Measurements from ENCODE around the gene CLHC1.
"Not testable (repeated sequence)": the region's sequence is repeated elsewhere in the genome, so short reads cannot be mapped to it uniquely, and the experiment has no call there.

CLHC1 gene

DNA sequence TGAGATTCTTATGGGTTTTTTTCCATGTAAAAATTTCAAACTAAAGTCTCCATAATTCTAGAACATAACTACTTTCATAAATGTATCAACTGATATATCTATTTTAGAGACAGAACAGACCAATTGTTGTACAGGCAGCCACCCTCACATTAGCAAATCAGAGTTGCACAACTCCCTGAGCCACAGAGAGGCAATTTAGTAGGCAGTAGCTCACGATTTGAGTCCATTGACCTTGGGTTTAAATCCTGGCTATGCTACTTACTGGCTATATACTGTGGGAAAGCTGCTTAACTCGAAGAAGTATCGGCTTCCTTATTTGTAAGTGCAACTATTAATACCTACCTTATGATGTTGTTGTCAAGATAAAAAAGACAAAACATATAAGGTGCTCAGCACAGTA, 20.7 kb upstream of the CLHC1 start:
- Histone ChIP-seq H3K36me3 (ENCODE audit: control insufficient read depth in 1 of 2, insufficient read depth in 2 of 2, low read length in 2 of 2) (peaks cover 18 to 48% of the 10 kb centered on the region in 2 donors), H3K4me3 (ENCODE audit: low read depth in 1 of 2, low read length in 2 of 2) (no peak overlapping the region), H3K9me3 (ENCODE audit: control insufficient read depth in 1 of 2, low read length in 2 of 2) (no peaks in the 10 kb centered on the region), H3K27me3 (ENCODE audit: low read depth, low read length) (no peaks in the 10 kb centered on the region), H3K4me1 (ENCODE audit: control insufficient read depth in 1 of 2, insufficient read depth in 2 of 2, low read length in 2 of 2) (no peaks in the 10 kb centered on the region), H3K27ac (ENCODE audit: low read length) (no peak overlapping the region)

DNA sequence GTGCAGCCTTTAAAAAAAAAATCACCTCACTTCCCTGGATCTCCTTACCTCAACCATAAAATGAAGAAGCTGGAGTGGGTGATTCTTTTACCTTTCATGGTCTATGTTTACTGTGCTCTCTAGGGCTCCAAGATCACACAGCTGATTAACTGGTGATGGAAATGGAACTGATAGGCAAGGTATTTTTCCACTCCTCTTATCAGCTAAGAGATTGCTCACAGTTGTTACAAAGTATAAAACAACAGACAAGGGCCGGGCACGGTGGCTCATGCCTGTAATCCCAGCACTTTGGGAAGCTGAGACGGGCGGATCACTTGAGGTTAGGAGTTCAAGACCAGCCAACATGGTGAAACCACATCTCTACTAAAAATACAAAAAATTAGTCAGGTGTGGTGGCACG, 14.9 kb upstream of the CLHC1 start:
- no peak overlapping the region for H3K4me3 ChIP-seq (ENCODE audit: low read depth in 1 of 2, low read length in 2 of 2)
- H3K4me1 ChIP-seq (ENCODE audit: control insufficient read depth in 1 of 2, insufficient read depth in 2 of 2, low read length in 2 of 2), result no peaks in the 10 kb centered on the region
- H3K36me3 ChIP-seq (ENCODE audit: control insufficient read depth in 1 of 2, insufficient read depth in 2 of 2, low read length in 2 of 2), result peaks cover 35 to 69% of the 10 kb centered on the region in 2 donors
- H3K27me3 ChIP-seq (ENCODE audit: low read depth, low read length), result no peaks in the 10 kb centered on the region
- H3K27ac ChIP-seq (ENCODE audit: low read length), result no peak overlapping the region
- no peaks in the 10 kb centered on the region for H3K9me3 ChIP-seq (ENCODE audit: control insufficient read depth in 1 of 2, low read length in 2 of 2)

DNA sequence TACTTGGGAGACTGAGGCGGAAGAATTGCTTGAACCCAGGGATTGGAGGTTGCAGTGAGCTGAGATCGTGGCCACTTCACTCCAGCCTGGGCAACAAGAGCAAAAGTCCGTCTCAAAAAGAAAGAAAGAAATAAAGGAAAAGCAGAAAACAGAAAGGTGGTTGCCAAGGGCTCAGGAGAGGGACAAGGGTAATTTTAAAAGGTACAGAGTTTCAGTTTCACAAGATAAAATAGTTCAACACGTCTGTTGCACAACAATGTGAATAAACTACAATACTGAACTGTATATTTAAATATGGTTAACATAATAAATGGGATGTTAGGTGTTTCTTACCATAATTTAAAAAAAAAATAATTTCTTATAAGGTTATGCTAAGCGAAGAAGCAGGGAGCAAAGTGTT, 13.3 kb upstream of the CLHC1 start:
- no peak overlapping the region for H3K27ac ChIP-seq (ENCODE audit: low read length)
- H3K9me3 ChIP-seq (ENCODE audit: control insufficient read depth in 1 of 2, low read length in 2 of 2), result no peaks in the 10 kb centered on the region
- no peak overlapping the region for H3K4me3 ChIP-seq (ENCODE audit: low read depth in 1 of 2, low read length in 2 of 2)
- no peaks in the 10 kb centered on the region for H3K27me3 ChIP-seq (ENCODE audit: low read depth, low read length)
- H3K36me3 ChIP-seq (ENCODE audit: control insufficient read depth in 1 of 2, insufficient read depth in 2 of 2, low read length in 2 of 2), result peaks cover 31 to 65% of the 10 kb centered on the region in 2 donors
- no peaks in the 10 kb centered on the region for H3K4me1 ChIP-seq (ENCODE audit: control insufficient read depth in 1 of 2, insufficient read depth in 2 of 2, low read length in 2 of 2)

DNA sequence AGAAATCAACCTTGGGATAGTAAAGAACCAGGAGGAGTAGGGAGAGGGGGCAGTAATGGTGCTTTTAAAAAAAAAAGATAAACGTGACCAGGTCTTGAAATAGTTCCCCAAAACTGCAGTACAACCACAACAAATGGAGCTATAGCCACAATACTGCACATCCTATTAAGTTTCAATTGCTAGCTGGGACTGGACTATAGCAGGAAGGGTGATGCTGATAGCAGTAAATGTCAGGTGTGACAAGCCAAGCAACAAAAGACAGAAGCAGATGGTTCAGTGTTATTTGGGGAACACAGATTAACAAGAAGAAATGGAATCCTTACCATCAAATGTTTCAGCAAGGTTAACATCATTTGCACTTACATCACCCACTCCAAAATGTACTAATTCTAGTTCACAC, 10.5 kb upstream of the CLHC1 start:
- peaks cover 32 to 67% of the 10 kb centered on the region in 2 donors for H3K36me3 ChIP-seq (ENCODE audit: control insufficient read depth in 1 of 2, insufficient read depth in 2 of 2, low read length in 2 of 2)

DNA sequence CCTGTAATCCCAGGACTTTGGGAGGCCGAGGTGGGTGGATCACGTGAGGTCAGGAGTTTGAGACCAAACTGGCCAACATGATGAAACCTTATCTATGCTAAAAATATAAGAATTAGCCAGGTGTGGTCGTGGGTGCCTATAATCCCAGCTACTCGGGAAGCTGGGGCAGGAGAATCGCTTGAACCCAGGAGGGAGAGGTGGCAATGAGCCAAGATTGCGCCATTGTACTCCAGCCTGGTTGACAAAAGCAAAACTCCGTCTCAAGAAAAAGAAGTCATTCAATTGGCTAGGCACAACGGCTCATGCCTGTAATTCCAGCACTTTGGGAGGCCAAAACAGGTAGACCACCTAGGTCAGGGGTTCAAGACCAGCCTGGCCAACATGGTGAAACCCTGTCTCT, 9.5 kb upstream of the CLHC1 start:
- H3K4me1 ChIP-seq (ENCODE audit: control insufficient read depth in 1 of 2, insufficient read depth in 2 of 2, low read length in 2 of 2); H3K27me3 ChIP-seq (ENCODE audit: low read depth, low read length); H3K27ac ChIP-seq (ENCODE audit: low read length); H3K9me3 ChIP-seq (ENCODE audit: control insufficient read depth in 1 of 2, low read length in 2 of 2); H3K4me3 ChIP-seq (ENCODE audit: low read depth in 1 of 2, low read length in 2 of 2): not testable (repeated sequence)
- H3K36me3 ChIP-seq (ENCODE audit: control insufficient read depth in 1 of 2, insufficient read depth in 2 of 2, low read length in 2 of 2), result peaks cover 35 to 63% of the 10 kb centered on the region in 2 donors

More for the DNA sequence above, 10.5 kb upstream of the CLHC1 start:
- Histone ChIP-seq H3K4me1 (ENCODE audit: control insufficient read depth in 1 of 2, insufficient read depth in 2 of 2, low read length in 2 of 2) (no peaks in the 10 kb centered on the region), H3K9me3 (ENCODE audit: control insufficient read depth in 1 of 2, low read length in 2 of 2) (no peaks in the 10 kb centered on the region), H3K27me3 (ENCODE audit: low read depth, low read length) (no peaks in the 10 kb centered on the region), H3K27ac (ENCODE audit: low read length) (no peak overlapping the region), H3K4me3 (ENCODE audit: low read depth in 1 of 2, low read length in 2 of 2) (no peak overlapping the region)

DNA sequence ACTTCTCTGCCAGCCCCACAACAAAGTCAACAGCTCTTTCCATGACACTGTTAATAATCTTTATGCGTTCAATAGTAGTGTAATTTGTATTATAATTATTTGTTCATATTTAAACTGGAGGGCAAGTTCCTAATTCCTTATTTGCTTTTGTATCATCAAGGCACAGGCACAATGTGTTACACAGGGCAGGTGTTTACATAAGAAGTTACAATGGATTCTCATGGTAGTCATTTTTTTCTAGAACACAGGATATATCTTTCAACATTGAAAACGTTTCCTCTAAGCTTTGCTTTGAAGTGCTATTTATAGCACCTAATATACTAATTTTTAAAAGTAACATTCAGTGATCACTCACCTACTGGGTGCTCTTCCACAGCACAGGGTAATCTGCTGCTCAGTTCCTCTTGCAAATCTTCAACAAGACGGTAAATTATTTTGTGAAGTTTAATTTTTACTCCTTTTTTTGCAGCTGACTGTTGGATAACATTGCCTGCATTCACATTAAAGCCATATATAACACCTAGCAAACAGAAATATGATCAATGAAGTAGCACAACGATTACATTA, 7.6 kb upstream of the CLHC1 start:
- Histone ChIP-seq H3K9me3 (ENCODE audit: control insufficient read depth in 1 of 2, low read length in 2 of 2) (no peaks in the 10 kb centered on the region), H3K4me1 (ENCODE audit: control insufficient read depth in 1 of 2, insufficient read depth in 2 of 2, low read length in 2 of 2) (peaks cover 0 to 4% of the 10 kb centered on the region in 2 donors), H3K27ac (ENCODE audit: low read length) (no peak overlapping the region), H3K4me3 (ENCODE audit: low read depth in 1 of 2, low read length in 2 of 2) (no peak overlapping the region), H3K27me3 (ENCODE audit: low read depth, low read length) (no peaks in the 10 kb centered on the region), H3K36me3 (ENCODE audit: control insufficient read depth in 1 of 2, insufficient read depth in 2 of 2, low read length in 2 of 2) (peaks cover 40 to 70% of the 10 kb centered on the region in 2 donors)

DNA sequence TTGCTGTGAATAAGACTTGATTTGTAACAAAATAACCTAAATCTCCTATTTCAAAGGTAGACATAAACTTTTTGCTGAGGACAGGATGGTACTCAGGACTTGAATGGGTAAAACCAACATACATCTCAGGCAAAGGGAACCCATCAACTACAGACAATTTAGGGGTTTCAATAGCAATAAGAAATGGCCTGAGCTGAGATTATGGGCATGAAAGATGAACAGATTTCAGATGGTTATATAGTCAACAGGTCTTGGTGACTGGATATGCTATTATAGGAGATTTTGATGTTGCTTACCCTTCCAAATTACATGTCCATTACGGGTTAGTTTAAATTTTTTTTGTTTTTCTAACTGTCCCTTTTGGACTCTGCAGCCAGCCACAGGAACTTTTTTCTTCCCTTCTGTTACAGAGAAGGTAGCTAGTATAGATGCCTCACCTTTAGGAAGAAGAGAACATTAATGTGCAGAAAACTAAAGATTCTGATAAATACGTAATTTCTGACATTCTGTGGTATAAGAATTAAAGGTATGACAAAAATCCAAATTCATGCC, 5.0 kb upstream of the CLHC1 start:
- peaks cover 40 to 58% of the 10 kb centered on the region in 2 donors for H3K36me3 ChIP-seq (ENCODE audit: control insufficient read depth in 1 of 2, insufficient read depth in 2 of 2, low read length in 2 of 2)
- no peaks in the 10 kb centered on the region for H3K9me3 ChIP-seq (ENCODE audit: control insufficient read depth in 1 of 2, low read length in 2 of 2)

DNA sequence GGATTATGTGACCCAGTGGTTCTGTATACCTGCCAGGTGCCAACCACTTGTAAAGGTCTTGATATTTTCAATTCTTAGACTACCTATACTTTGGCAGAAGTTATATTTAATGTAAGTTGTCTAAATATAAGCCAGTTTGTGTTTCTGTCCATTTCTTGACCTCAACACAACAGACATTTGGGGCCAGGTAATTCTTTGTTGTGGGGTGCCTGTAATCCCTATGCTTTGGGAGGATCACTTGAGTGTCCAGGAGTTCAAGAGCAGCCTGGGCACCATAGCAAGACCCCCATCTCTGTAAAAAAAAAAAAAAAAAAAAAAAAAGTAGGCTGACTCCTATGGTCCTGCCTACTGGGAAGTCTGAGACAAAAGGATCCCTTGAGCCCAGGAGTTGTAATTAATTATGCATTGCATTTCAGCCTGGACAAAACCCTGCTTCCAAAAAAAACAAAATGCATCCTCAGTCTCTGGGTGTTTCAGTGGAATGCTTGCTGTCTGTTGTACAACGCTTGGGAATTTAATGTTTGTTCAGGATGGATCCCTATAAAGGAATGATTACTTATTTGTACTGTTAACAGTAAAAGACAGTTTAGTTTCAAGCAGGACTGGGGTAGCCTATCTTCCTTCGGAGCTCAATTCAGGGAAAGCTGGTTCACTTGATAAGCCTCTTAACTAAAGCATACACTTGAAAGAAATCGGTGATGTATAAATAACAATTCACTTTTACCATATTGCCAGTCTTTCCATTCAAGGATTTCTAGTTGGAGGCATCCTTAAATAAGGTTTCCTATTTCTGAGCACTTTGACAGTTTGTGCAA, 3.8 kb upstream of the CLHC1 start:
- Histone ChIP-seq H3K9me3 (ENCODE audit: control insufficient read depth in 1 of 2, low read length in 2 of 2) (no peaks in the 10 kb centered on the region), H3K36me3 (ENCODE audit: control insufficient read depth in 1 of 2, insufficient read depth in 2 of 2, low read length in 2 of 2) (peaks cover 40 to 51% of the 10 kb centered on the region in 2 donors), H3K27ac (ENCODE audit: low read length) (no peak overlapping the region), H3K4me3 (ENCODE audit: low read depth in 1 of 2, low read length in 2 of 2) (no peak overlapping the region), H3K27me3 (ENCODE audit: low read depth, low read length) (no peaks in the 10 kb centered on the region), H3K4me1 (ENCODE audit: control insufficient read depth in 1 of 2, insufficient read depth in 2 of 2, low read length in 2 of 2) (peaks cover 11 to 22% of the 10 kb centered on the region in 2 donors)

More for the DNA sequence above, 5.0 kb upstream of the CLHC1 start:
- Histone ChIP-seq H3K4me1 (ENCODE audit: control insufficient read depth in 1 of 2, insufficient read depth in 2 of 2, low read length in 2 of 2) (peaks cover 6 to 17% of the 10 kb centered on the region in 2 donors), H3K27ac (ENCODE audit: low read length) (no peak overlapping the region), H3K4me3 (ENCODE audit: low read depth in 1 of 2, low read length in 2 of 2) (no peak overlapping the region), H3K27me3 (ENCODE audit: low read depth, low read length) (no peaks in the 10 kb centered on the region)

DNA sequence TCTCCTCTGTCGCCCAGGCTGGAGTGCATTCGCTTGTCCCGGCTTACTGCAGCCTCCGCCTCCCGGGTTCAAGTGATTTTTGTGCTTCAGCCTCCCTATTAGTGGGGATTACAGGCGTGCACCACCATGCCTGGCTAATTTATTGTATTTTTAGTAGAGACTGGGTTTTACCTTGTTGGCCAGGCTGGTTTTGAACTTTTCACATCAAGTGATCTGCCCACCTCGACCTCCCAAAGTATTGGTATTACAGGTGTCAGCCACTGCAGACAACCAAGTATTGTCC, 1.5 kb upstream of the CLHC1 start:
- H3K27ac ChIP-seq (ENCODE audit: low read length), result peak overlapping the region; percentile 99
- no peaks in the 10 kb centered on the region for H3K27me3 ChIP-seq (ENCODE audit: low read depth, low read length)
- H3K4me3 ChIP-seq (ENCODE audit: low read depth in 1 of 2, low read length in 2 of 2), result peak overlapping the region; percentile 83 to 99
- H3K9me3 ChIP-seq (ENCODE audit: control insufficient read depth in 1 of 2, low read length in 2 of 2), result no peaks in the 10 kb centered on the region
- H3K36me3 ChIP-seq (ENCODE audit: control insufficient read depth in 1 of 2, insufficient read depth in 2 of 2, low read length in 2 of 2), result peaks cover 35 to 41% of the 10 kb centered on the region in 2 donors
- peaks cover 11 to 22% of the 10 kb centered on the region in 2 donors for H3K4me1 ChIP-seq (ENCODE audit: control insufficient read depth in 1 of 2, insufficient read depth in 2 of 2, low read length in 2 of 2)

DNA sequence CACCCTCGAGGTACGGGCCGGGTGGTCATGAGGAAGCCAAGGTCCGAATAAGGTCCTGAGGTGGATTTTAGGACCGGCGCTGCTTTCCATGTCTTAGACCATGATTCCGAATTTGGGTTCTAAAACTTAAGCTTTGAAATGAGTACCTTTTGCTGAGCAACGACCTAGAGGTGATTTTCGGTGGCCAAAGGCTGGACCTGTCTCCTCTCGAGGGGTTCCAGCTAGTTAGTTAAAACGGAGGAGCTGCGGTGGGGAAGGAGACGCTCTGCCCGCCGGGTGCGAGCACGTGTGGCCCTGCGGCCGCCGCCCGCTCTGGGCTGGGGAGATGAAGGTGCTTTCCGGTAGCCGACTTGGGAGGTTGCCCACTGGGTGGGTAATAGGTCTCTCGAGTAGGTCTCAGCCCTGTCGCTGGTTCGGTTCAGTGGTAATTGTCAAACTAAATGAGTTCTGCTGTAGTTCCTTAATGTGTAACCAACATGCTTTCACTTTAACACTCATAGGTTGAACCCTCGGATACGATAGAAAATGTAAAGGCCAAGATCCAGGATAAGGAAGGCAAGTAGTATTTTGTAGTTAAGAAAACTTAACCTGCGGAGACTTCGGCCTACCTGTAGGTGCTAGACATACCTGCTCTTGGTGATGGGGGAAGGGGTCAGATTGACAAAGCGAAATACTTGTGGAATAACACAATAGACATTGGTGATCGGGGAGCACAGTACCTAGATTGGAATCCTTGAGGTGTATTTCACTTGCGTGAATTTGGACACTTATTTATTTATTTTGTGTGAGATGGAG, 967 bp upstream of the CLHC1 start:
- peak overlapping the region; percentile 99 for H3K27ac ChIP-seq (ENCODE audit: low read length)
- peak overlapping the region; percentile 83 to 99 for H3K4me3 ChIP-seq (ENCODE audit: low read depth in 1 of 2, low read length in 2 of 2)
- H3K36me3 ChIP-seq (ENCODE audit: control insufficient read depth in 1 of 2, insufficient read depth in 2 of 2, low read length in 2 of 2), result peaks cover 34 to 36% of the 10 kb centered on the region in 2 donors
- peaks cover 11 to 22% of the 10 kb centered on the region in 2 donors for H3K4me1 ChIP-seq (ENCODE audit: control insufficient read depth in 1 of 2, insufficient read depth in 2 of 2, low read length in 2 of 2)
- no peaks in the 10 kb centered on the region for H3K9me3 ChIP-seq (ENCODE audit: control insufficient read depth in 1 of 2, low read length in 2 of 2)
- no peaks in the 10 kb centered on the region for H3K27me3 ChIP-seq (ENCODE audit: low read depth, low read length)

DNA sequence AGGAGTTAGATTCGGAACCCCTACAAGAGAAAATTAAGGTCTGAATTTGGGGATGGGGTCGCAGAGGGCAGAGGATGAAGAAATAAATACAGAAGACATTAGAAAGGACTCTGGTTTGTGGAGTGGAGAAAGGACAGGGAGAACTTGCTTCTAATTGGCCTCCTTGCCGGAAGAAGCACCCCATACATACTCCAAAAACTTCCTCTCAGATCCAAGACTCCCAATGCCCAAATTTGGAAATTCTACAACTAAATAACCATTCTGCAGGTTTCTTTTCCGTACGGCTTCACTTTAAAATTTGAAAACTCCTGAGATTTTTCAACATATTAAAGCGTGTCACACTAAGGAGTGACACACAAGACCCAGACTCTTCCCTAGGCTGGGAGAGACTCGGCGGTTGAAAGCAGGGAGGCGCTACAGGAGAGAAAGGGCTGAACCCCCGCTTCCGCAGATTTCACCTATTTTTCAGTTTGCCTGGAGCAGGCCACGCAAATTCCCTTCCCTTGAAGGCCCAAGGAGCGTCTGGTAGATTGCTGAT, 478 bp downstream of the CLHC1 start:
- Histone ChIP-seq H3K27ac (ENCODE audit: low read length) (peak overlapping the region; percentile 99), H3K36me3 (ENCODE audit: control insufficient read depth in 1 of 2, insufficient read depth in 2 of 2, low read length in 2 of 2) (peaks cover 27 to 29% of the 10 kb centered on the region in 2 donors), H3K27me3 (ENCODE audit: low read depth, low read length) (no peaks in the 10 kb centered on the region), H3K4me1 (ENCODE audit: control insufficient read depth in 1 of 2, insufficient read depth in 2 of 2, low read length in 2 of 2) (peaks cover 11 to 22% of the 10 kb centered on the region in 2 donors), H3K9me3 (ENCODE audit: control insufficient read depth in 1 of 2, low read length in 2 of 2) (no peaks in the 10 kb centered on the region), H3K4me3 (ENCODE audit: low read depth in 1 of 2, low read length in 2 of 2) (peak overlapping the region; percentile 83 to 99)

All from muscle layer of duodenum (tissue), 2 donors.